ENCODE results near the gene PSMD2. TPM values are rescaled to one million over a fixed set of nuclear protein-coding genes. Genes with fewer than 3 reads are reported as not detected.

The PSMD2 gene
- 403 and 574 TPM in 2 replicates for total RNA-seq

GRCh38 chr3:184298759-184299487 lies at the start of gene PSMD2:
Gene PSMD2 (plus strand): TSS chr3:184299241. CDS start chr3:184299267, 26 bp downstream.

GRCh38 chr3:184249412-184250166 lies 49.5 kb upstream of the PSMD2 start, which contains the start of gene EEF1AKMT4:
Gene EEF1AKMT4 (plus strand): TSS chr3:184249672. CDS start chr3:184249695, 23 bp downstream.

GRCh38 chr3:184261270-184261853 lies 37.7 kb upstream of the PSMD2 start, which contains the start of gene CAMK2N2:
Gene CAMK2N2 (minus strand): TSS chr3:184261553. CDS start chr3:184261285, 268 bp downstream.

GRCh38 chr3:184275961-184276910 lies 22.8 kb upstream of the PSMD2 start, which contains the start of gene ECE2:
Gene ECE2 (plus strand): TSS chr3:184276022. CDS start chr3:184276154, 132 bp downstream.

GRCh38 chr3:184314363-184314699 lies 15.3 kb downstream of the PSMD2 start, which contains the start of gene EIF4G1:
Gene EIF4G1 (plus strand): TSS chr3:184314606. CDS start chr3:184315797, 1,191 bp downstream.

GRCh38 chr3:184337399-184337714 lies 38.3 kb downstream of the PSMD2 start, which contains the start of gene FAM131A:
Gene FAM131A (plus strand): TSS chr3:184337600. CDS start chr3:184337631, 31 bp downstream.

Other genes with a start within 250 kb of the PSMD2 start
- gene HTR3C, start 246.2 kb upstream of the PSMD2 start, total RNA-seq = not detected in 2 replicates
- gene HTR3E, start 202.2 kb upstream of the PSMD2 start, total RNA-seq = not detected in 2 replicates
- gene EIF2B5, start 163.9 kb upstream of the PSMD2 start, total RNA-seq = 25.0 and 32.1 TPM in 2 replicates
- 29.1 and 53.8 TPM in 2 replicates for gene DVL3, start 143.9 kb upstream of the PSMD2 start, total RNA-seq
- gene AP2M1, start 124.4 kb upstream of the PSMD2 start, total RNA-seq = 374 and 506 TPM in 2 replicates
- gene ABCF3, start 113.0 kb upstream of the PSMD2 start, total RNA-seq = 47.3 and 89.0 TPM in 2 replicates
- not detected in 2 replicates for gene VWA5B2, start 69.7 kb upstream of the PSMD2 start, total RNA-seq
- 24.0 and 25.3 TPM in 2 replicates for gene ALG3, start 50.3 kb upstream of the PSMD2 start, total RNA-seq
- 0.87 and 2.0 TPM in 2 replicates for gene EEF1AKMT4, start 49.6 kb upstream of the PSMD2 start, total RNA-seq
- not detected in 2 replicates for gene CAMK2N2, start 37.7 kb upstream of the PSMD2 start, total RNA-seq
- gene ECE2, start 23.2 kb upstream of the PSMD2 start, total RNA-seq = under 0.01 TPM in 1 of 2 replicates, not detected in the other
- 315 and 337 TPM in 2 replicates for gene EIF4G1, start 15.4 kb downstream of the PSMD2 start, total RNA-seq
- 25.7 and 33.4 TPM in 2 replicates for gene FAM131A, start 38.4 kb downstream of the PSMD2 start, total RNA-seq
- 4.1 and 6.9 TPM in 2 replicates for gene CLCN2, start 62.4 kb downstream of the PSMD2 start, total RNA-seq
- gene POLR2H, start 62.5 kb downstream of the PSMD2 start, total RNA-seq = 52.3 and 98.0 TPM in 2 replicates
- 0.15 and 0.83 TPM in 2 replicates for gene THPO, start 79.0 kb downstream of the PSMD2 start, total RNA-seq
- gene CHRD, start 80.8 kb downstream of the PSMD2 start, total RNA-seq = 0.73 and 2.6 TPM in 2 replicates